BJ (cell line): ENCODE results near the gene COL4A6. TPM values are rescaled to one million over a fixed set of nuclear protein-coding genes. Genes with fewer than 3 reads are reported as not detected.
A peak's percentile ranks its signal among the peaks of the same experiment; 100 is the strongest.

Experiments
- CTCF ChIA-PET: fragments of 350-600 bp; formaldehyde crosslinking; extraction: SDS; loops from one replicate; lab custom pipeline; 2021; ENCODE audit warnings: antibody characterized with exemption, inconsistent platforms; lab: Yijun Ruan, JAX
- POLR2A ChIA-PET: fragments of 300-600 bp; sonication (Branson Sonifier 250); formaldehyde crosslinking; extraction: SDS; loops from one replicate; lab custom pipeline; 2021; ENCODE audit warnings: antibody characterized with exemption; lab: Charles Lee
- DNase-seq: peaks from one replicate; pipeline ENCODE4 v3.0.0-alpha.2; 2011; ENCODE audit warnings: low read depth
- H3K27me3 ChIP-seq: 2 replicates; pipeline ENCODE4 v1.6.0; 2011; ENCODE audit warnings: low read length; ENCODE audit not compliant: control insufficient read depth, insufficient read depth
- H3K36me3 ChIP-seq: 2 replicates; pipeline ENCODE4 v1.5.1; 2011; ENCODE audit warnings: low read length; ENCODE audit not compliant: control insufficient read depth, insufficient read depth
- H3K4me3 ChIP-seq: 2 replicates; pipeline ENCODE4 v1.5.1; 2011; ENCODE audit warnings: low read depth, mild to moderate bottlenecking, control low read depth, low read length
- polyA plus RNA-seq: library from polyadenylated mRNA; depleted of rRNA; stranded (reverse); fragments of >200 nt; gene quantifications from 2 replicates; pipeline ENCODE4 v1.2.3, GENCODE V29; 2011
- TF ChIP-seq, protein P1 (sequence below): IDR thresholded peaks from 2 replicates; pipeline ENCODE4 v1.5.1; 2011; ENCODE audit warnings: low read depth, mild to moderate bottlenecking, control low read depth, inconsistent platforms, low read length, moderate library complexity; ENCODE audit not compliant: insufficient read depth

The COL4A6 gene
- polyA plus RNA-seq, 1 experiment, result 0.09 TPM

DNA sequence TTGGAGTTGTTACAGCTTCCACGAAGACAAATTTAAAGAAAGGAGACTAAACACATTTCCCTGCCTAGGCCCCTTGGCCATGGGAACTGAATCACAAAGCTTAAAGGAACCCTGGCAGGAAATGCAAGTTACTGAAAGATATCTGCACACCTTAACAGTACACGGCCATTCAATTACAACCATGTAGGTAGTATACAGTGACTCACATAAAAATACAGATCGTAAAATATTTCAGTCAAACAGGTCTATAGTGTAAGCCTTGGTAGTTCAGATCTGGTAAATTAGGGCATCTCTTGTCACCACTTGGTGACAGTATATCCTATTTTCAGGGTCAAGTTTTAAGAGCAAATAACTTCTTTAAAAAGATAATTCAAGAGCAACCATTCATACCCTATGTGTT, 234.7 kb downstream of the COL4A6 start:
- POLR2A ChIA-PET, result no interaction called here
- DNase-seq, result no peak
- TF ChIP-seq, protein P1, sequence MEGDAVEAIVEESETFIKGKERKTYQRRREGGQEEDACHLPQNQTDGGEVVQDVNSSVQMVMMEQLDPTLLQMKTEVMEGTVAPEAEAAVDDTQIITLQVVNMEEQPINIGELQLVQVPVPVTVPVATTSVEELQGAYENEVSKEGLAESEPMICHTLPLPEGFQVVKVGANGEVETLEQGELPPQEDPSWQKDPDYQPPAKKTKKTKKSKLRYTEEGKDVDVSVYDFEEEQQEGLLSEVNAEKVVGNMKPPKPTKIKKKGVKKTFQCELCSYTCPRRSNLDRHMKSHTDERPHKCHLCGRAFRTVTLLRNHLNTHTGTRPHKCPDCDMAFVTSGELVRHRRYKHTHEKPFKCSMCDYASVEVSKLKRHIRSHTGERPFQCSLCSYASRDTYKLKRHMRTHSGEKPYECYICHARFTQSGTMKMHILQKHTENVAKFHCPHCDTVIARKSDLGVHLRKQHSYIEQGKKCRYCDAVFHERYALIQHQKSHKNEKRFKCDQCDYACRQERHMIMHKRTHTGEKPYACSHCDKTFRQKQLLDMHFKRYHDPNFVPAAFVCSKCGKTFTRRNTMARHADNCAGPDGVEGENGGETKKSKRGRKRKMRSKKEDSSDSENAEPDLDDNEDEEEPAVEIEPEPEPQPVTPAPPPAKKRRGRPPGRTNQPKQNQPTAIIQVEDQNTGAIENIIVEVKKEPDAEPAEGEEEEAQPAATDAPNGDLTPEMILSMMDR, result no peak
- no peak overlapping the region for H3K4me3 ChIP-seq
- H3K36me3 ChIP-seq, result no peaks in the 10 kb centered on the region
- H3K27me3 ChIP-seq, result no peaks in the 10 kb centered on the region
- CTCF ChIA-PET, result no interaction called here

DNA sequence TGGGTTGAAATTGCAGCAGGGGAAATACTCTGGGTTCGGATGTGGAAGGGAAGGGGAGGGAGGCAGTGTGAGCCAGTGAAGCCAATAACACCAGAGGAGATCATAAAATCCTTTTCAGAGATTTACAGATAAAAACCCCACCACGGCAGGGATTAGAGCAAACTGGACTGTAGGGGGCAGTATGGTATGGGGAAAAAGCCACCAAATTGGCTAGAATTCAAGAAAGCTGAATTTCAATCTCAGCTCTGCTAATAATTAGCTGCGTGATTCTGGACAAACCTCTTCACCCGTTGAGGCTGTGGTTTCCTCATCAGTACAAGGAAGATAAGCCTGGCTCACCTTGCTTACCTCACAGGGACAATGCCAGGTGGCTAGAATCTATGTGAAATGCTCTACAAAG, 238.5 kb downstream of the COL4A6 start:
- H3K4me3 ChIP-seq, result no peak overlapping the region
- POLR2A ChIA-PET, result no interaction called here
- no peak for DNase-seq
- CTCF ChIA-PET, result no interaction called here
- no peaks in the 10 kb centered on the region for H3K27me3 ChIP-seq
- H3K36me3 ChIP-seq, result no peaks in the 10 kb centered on the region
- TF ChIP-seq, protein P1, result peak; percentile 44

DNA sequence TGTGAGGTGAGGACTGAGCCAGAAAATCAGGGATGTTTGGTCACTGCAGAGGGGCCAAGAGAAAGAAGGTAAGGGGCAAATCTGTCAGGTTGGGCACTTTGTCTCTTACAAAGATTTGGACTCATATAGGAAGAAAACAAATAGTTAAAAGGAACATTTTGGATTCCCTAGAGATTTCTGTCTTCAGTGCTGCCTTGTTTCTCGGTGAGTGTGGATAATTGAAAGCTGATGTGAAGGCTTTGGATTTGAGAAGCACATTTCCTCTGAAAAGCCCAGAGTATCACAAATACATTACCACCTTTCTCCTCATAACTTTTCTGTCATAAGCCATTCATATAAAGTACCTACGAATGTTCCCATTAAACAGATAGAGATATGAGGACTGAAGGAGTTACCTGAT, 239.2 kb downstream of the COL4A6 start:
- no peaks in the 10 kb centered on the region for H3K27me3 ChIP-seq
- DNase-seq, result no peak
- ChIA-PET POLR2A (no interaction called here), CTCF (no interaction called here)
- H3K4me3 ChIP-seq, result no peak overlapping the region
- no peaks in the 10 kb centered on the region for H3K36me3 ChIP-seq
- TF ChIP-seq, protein P1, result no peak

DNA sequence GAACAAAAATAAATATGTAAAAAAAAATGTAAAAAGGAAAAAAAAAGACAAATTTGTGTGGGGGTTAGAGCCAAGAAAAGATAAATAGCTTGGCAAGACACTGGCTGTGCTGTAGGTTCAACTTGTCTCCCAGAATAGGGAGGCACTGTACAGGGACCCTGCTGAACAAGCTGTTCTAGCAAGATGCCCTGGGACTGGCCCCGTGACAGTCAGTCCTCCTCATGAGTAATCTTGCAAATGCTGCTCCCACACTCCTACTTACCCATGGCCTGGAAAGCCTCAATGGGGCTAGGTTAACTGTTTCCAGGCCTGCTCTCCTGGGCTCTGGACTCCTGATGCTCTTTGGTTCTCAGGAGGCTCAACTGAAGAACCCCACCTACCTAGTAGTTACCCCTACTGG, 239.8 kb downstream of the COL4A6 start:
- H3K27me3 ChIP-seq, result no peaks in the 10 kb centered on the region
- POLR2A ChIA-PET, result interaction anchor here (0.7 kb wide), 1 partner anchor 16 kb away, joined by 3 read pairs; no protein-coding TSS in a partner anchor
- H3K4me3 ChIP-seq, result no peak overlapping the region
- TF ChIP-seq, protein P1, result no peak
- DNase-seq, result no peak
- H3K36me3 ChIP-seq, result no peaks in the 10 kb centered on the region
- CTCF ChIA-PET, result no interaction called here

DNA sequence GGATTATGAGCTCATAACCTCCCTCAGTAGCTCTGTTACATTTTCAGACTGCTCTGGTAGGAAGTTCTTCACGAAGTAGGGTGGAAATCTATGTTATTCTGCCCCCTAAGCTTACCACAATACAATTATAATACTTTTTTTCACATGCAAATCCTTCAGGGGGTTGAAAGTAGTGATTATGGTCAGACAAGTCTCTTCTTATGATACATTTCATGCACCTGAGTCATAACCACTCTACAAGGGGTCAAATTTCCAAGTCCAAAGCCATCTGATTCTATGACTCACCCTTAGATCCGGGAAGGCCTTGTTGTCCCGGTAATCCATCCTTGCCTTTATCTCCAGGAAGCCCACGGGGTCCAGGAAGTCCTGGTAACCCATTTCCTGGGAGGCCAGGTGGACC, 251.4 kb downstream of the COL4A6 start:
- POLR2A ChIA-PET, result no interaction called here
- peak; percentile 11 for DNase-seq
- Histone ChIP-seq H3K4me3 (no peak overlapping the region), H3K27me3 (no peaks in the 10 kb centered on the region), H3K36me3 (no peaks in the 10 kb centered on the region)
- TF ChIP-seq, protein P1, result no peak
- CTCF ChIA-PET, result no interaction called here
